ENCODE measurements around the gene CIAO3. TPM values are rescaled to one million over a fixed set of nuclear protein-coding genes. Genes with fewer than 3 reads are reported as not detected.

The CIAO3 gene
- total RNA-seq, 2 donors from 2014 or later: 33.7 to 33.8 TPM

DNA sequence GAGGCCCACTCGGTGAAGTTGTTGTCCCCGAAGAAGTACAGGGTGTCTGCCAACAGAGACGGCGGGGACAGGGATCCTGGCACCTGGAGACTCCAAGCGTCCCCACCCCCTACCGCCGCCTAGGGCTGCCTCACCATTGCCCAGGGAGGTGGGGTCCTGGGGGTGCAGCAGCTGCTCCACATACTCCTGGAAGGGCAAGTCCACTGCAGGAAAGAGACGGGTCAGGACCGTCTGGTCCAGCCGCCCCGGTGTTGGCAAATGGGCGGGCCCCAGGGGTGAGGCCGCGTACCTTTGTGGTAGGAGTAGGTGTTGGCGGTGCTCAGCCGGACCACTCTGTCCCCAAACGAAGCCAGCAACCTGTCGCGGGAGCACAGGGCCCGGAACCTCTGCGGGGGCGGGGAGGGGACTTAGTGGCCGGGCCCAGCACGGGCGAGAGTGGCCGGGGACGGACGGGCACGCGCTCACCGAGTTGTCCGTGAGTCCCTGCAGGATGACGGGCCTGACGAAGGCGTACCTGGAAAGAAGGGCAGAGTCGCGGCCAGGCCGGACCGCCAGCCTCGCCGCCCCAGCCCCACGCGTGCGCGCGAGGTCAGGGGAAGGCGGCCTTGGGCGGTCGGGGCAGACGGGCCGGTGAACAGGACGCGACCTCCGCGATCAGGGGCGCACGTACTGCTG lies 57.3 kb downstream of the CIAO3 start:
- Mint-ChIP-seq H3K4me3 (peak overlapping the region; percentile 84), H3K4me1 (peaks cover 20% of the 10 kb centered on the region), H3K27me3 (no peaks in the 10 kb centered on the region), H3K27ac (no peak overlapping the region), H3K36me3 (ENCODE audit: low read depth) (no peaks in the 10 kb centered on the region)
- ATAC-seq (no peak), DNase-seq (no peak)
- no peaks in the 10 kb centered on the region for H3K9me3 ChIP-seq (ENCODE audit: control insufficient read depth, low read length, poor library complexity, severe bottlenecking)

DNA sequence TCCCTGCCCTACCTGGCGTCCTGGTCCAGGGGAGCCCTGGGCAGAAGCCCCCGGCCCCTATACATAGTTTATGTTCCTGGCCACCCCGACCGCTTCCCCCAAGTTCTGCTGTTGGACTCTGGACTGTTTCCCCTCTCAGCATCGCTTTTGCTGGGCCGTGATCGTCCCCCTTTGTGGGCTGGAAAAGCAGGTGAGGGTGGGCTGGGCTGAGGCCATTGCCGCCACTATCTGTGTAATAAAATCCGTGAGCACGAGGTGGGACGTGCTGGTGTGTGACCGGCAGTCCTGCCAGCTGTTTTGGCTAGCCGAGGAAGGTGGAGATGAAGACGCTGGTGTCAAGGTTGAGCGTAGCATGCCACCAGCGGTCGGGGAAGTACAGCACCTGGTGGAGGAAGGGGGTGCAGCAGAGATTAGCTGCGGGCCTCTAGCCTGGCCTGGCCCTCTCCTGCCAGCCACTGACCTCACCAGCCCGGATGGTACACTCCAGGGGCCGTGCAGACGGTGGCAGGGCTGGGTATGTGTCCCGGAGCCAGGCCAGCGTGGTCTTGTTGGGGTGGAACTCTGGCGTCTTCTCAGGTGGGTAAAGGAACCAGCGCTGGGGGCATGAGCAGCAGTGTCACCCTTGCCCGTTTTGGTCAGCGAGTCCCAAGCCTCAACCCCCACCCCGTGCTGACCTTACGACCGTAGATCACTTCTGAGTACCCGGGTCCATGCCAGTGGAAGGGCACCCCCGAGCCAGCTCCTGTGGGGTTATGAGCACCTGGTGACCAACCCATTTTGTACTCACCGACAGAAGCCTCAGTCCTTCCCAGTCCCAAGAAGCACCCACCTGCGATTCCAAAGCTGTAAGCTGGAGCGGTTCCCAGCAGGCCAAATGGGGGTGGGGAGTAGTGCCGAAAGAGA lies 58.1 kb downstream of the CIAO3 start:
- H3K27ac Mint-ChIP-seq: peak overlapping the region; percentile 61
- H3K9me3 ChIP-seq (ENCODE audit: control insufficient read depth, low read length, poor library complexity, severe bottlenecking): no peaks in the 10 kb centered on the region
- DNase-seq (no peak), ATAC-seq (no peak)
- H3K4me1 Mint-ChIP-seq: peaks cover 20% of the 10 kb centered on the region
- H3K27me3 Mint-ChIP-seq: no peaks in the 10 kb centered on the region
- H3K4me3 Mint-ChIP-seq: peak overlapping the region; percentile 84
- H3K36me3 Mint-ChIP-seq (ENCODE audit: low read depth): no peaks in the 10 kb centered on the region

DNA sequence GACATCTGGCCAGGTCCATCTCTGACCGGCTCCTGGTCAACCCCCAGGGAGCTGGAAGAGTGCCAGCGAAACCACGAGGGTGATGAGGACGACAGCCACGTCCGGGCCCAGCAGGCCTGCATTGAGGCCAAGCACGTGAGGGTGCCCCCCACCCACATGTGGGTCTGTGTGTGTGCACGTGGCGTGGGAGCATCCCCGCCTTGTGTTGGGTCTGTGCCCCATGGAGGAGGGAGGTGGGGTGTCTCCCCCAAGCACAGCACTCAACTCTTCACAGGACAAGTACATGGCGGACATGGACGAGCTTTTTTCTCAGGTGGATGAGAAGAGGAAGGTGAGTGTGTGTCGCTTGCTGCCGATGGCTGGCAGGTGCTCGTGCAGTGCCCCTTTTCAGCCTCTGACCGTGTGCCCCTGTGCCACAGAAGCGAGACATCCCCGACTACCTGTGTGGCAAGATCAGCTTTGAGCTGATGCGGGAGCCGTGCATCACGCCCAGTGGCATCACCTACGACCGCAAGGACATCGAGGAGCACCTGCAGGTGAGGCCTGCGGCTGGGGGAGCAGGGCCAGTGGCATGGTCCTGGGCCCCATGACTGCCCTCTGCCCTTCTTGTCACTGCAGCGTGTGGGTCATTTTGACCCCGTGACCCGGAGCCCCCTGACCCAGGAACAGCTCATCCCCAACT lies 58.9 kb downstream of the CIAO3 start:
- Mint-ChIP-seq H3K27me3 (no peaks in the 10 kb centered on the region), H3K27ac (peak overlapping the region; percentile 61), H3K4me3 (peak overlapping the region; percentile 43), H3K36me3 (ENCODE audit: low read depth) (no peaks in the 10 kb centered on the region), H3K4me1 (peaks cover 20% of the 10 kb centered on the region)
- no peaks in the 10 kb centered on the region for H3K9me3 ChIP-seq (ENCODE audit: control insufficient read depth, low read length, poor library complexity, severe bottlenecking)
- DNase-seq: no peak
- no peak for ATAC-seq

DNA sequence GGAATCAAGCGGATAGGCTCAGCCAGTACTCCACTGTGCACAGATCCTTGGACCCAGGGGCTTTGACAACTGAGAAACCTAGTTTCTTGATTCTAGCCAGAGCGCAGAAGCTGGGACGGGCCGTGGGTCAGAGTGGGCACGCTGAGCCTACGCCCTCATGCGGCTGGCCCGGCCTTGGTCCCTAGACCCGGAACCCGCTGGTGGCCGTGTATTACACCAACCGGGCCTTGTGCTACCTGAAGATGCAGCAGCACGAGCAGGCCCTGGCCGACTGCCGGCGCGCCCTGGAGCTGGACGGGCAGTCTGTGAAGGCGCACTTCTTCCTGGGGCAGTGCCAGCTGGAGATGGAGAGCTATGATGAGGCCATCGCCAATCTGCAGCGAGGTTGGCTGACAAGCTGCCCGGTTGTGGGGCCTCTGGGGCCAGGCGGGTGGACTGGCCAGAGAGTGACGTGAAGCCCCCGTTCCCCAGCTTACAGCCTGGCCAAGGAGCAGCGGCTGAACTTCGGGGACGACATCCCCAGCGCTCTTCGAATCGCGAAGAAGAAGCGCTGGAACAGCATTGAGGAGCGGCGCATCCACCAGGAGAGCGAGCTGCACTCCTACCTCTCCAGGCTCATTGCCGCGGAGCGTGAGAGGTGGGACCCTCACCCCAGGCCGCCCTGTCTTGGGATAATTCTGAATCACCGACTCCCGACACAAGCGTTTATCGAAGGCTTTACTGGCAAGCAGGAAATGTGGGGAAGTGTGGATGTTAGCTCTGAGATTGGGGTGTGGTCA lies 59.6 kb downstream of the CIAO3 start:
- DNase-seq: no peak
- H3K27ac Mint-ChIP-seq: peak overlapping the region; percentile 37

DNA sequence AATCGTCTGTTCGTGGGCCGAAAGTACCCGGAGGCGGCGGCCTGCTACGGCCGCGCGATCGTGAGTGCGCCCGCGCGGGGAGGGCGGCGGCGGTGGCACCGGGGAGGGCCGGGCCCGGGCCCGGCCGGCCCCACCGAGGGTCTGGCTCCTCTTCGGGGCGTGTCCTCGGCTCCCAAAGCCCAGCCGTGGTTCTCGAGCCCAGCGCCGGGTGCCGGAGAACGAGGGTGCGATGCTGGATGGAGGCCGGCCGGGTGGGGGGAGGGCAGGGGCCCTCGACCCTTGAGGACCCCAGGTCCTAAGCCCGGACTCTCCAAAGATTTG lies 60.2 kb downstream of the CIAO3 start:
- Mint-ChIP-seq H3K27ac (peak overlapping the region; percentile 37), H3K4me3 (peak overlapping the region; percentile 83), H3K4me1 (peaks cover 20% of the 10 kb centered on the region), H3K36me3 (ENCODE audit: low read depth) (no peaks in the 10 kb centered on the region), H3K27me3 (no peaks in the 10 kb centered on the region)
- no peak for ATAC-seq
- no peaks in the 10 kb centered on the region for H3K9me3 ChIP-seq (ENCODE audit: control insufficient read depth, low read length, poor library complexity, severe bottlenecking)
- no peak for DNase-seq

More for the DNA sequence above, 59.6 kb downstream of the CIAO3 start:
- ATAC-seq: no peak
- Mint-ChIP-seq H3K4me3 (peak overlapping the region; percentile 83), H3K4me1 (peaks cover 20% of the 10 kb centered on the region), H3K36me3 (ENCODE audit: low read depth) (no peaks in the 10 kb centered on the region), H3K27me3 (no peaks in the 10 kb centered on the region)
- no peaks in the 10 kb centered on the region for H3K9me3 ChIP-seq (ENCODE audit: control insufficient read depth, low read length, poor library complexity, severe bottlenecking)

DNA sequence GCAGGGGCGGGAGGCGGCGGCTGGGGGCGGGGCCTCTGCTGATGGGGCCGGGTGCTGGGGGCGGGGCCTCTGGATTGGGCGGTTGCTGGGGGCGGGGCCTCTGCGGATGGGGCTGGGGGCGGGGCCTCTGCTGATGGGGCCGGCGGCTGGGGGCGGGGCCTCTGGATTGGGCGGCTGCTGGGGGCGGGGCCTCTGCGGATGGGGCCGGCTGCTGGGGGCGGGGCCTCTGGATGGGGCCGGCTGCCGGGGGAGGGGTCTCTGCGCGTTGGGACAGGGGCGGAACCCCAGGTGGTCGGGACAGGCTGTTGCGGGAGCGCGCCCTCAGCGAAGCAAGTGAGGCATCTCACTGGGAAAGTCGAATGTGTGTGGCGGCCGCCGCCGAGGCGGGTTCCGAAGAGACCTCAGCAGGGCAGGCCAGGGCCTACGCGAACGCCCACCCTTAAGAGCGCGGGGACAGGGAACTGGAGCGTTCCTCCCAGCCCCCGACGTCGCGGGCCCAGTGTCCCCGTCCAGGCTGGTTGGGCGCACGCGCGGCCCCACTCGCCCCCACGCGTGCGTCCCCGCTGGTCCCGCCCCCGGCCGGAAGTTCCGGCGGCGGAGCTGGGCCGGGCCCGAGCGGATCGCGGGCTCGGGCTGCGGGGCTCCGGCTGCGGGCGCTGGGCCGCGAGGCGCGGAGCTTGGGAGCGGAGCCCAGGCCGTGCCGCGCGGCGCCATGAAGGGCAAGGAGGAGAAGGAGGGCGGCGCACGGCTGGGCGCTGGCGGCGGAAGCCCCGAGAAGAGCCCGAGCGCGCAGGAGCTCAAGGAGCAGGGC lies 60.8 kb downstream of the CIAO3 start, which contains the start of gene STUB1:
STUB1 (plus strand) TSS at position 597 of the 811 bp plus-strand sequence; CDS start at position 713, 116 bp downstream.
- Mint-ChIP-seq H3K4me3 (peak within 1 kb of the TSS; percentile 83), H3K36me3 (ENCODE audit: low read depth) (no peaks in the 10 kb centered on the region), H3K27me3 (no peaks in the 10 kb centered on the region)

More for the DNA sequence above, 60.8 kb downstream of the CIAO3 start, which contains the start of gene STUB1:
- H3K4me1 Mint-ChIP-seq: peaks cover 22% of the 10 kb centered on the region
- DNase-seq: peak; percentile 76 to 89 (median 89)
- peak; percentile 55 for ATAC-seq
- H3K27ac Mint-ChIP-seq: peak within 1 kb of the TSS; percentile 37
- no peaks in the 10 kb centered on the region for H3K9me3 ChIP-seq (ENCODE audit: control insufficient read depth, low read length, poor library complexity, severe bottlenecking)

Other genes with a start within 250 kb of the CIAO3 start
- gene CAPN15, start 213.3 kb downstream of the CIAO3 start, total RNA-seq: 10 to 100 TPM; 63.9 to 71.0 TPM
- gene PRR35, start 180.6 kb downstream of the CIAO3 start, total RNA-seq: not detected
- gene NHLRC4, start 174.0 kb downstream of the CIAO3 start, total RNA-seq: 1 to 10 TPM in 1 of 2 donors, under 1 TPM in 1; 0.86 to 1.4 TPM
- 10 to 100 TPM; 25.6 to 32.4 TPM for gene PIGQ, start 171.0 kb downstream of the CIAO3 start, total RNA-seq
- gene RAB40C, start 150.9 kb downstream of the CIAO3 start, total RNA-seq: 10 to 100 TPM; 10.6 to 11.6 TPM
- under 1 TPM; 0.10 to 0.18 TPM for gene WFIKKN1, start 110.0 kb downstream of the CIAO3 start, total RNA-seq
- 10 to 100 TPM; 39.2 to 40.4 TPM for gene METTL26, start 104.7 kb downstream of the CIAO3 start, total RNA-seq
- 10 to 100 TPM; 15.7 to 17.1 TPM for gene MCRIP2, start 99.2 kb downstream of the CIAO3 start, total RNA-seq
- gene WDR90, start 91.6 kb downstream of the CIAO3 start, total RNA-seq: 10 to 100 TPM; 11.1 to 15.3 TPM
- gene RHOT2, start 72.9 kb downstream of the CIAO3 start, total RNA-seq: 100 to 1,000 TPM; 190 to 203 TPM
- gene RHBDL1, start 65.3 kb downstream of the CIAO3 start, total RNA-seq: 1 to 10 TPM; 5.7 to 5.9 TPM
- 10 to 100 TPM; 65.5 to 67.4 TPM for gene STUB1, start 60.6 kb downstream of the CIAO3 start, total RNA-seq
- 10 to 100 TPM; 28.0 to 36.1 TPM for gene JMJD8, start 56.7 kb downstream of the CIAO3 start, total RNA-seq
- gene WDR24, start 50.6 kb downstream of the CIAO3 start, total RNA-seq: 10 to 100 TPM in 1 of 2 donors, 1 to 10 TPM in 1; 9.0 to 11.7 TPM
- gene FBXL16, start 35.2 kb downstream of the CIAO3 start, total RNA-seq: 10 to 100 TPM; 29.0 to 35.3 TPM
- gene METRN, start 25.9 kb downstream of the CIAO3 start, total RNA-seq: 1 to 10 TPM; 3.8 to 4.3 TPM
- 10 to 100 TPM; 10.3 to 11.8 TPM for gene ANTKMT, start 19.9 kb downstream of the CIAO3 start, total RNA-seq
- 1 to 10 TPM; 3.4 to 3.7 TPM for gene CCDC78, start 14.6 kb downstream of the CIAO3 start, total RNA-seq
- gene HAGHL, start 13.9 kb downstream of the CIAO3 start, total RNA-seq: 10 to 100 TPM in 1 of 2 donors, 1 to 10 TPM in 1; 9.8 to 12.5 TPM
- gene MSLN, start 19.7 kb upstream of the CIAO3 start, total RNA-seq: not detected
- gene RPUSD1, start 47.4 kb upstream of the CIAO3 start, total RNA-seq: 10 to 100 TPM; 14.9 to 17.1 TPM
- gene CHTF18, start 47.6 kb upstream of the CIAO3 start, total RNA-seq: 10 to 100 TPM; 21.1 to 22.4 TPM
- gene GNG13, start 59.7 kb upstream of the CIAO3 start, total RNA-seq: not detected
- 10 to 100 TPM; 44.4 to 45.6 TPM for gene LMF1, start 230.0 kb upstream of the CIAO3 start, total RNA-seq
- 1 to 10 TPM; 1.1 to 3.1 TPM for gene SOX8, start 240.8 kb upstream of the CIAO3 start, total RNA-seq

Measured in T-helper 17 cell (primary cell).